RWPE1 (cell line): ENCODE results near the gene TBL1X.

Experiments
- CTCF ChIA-PET: fragments of 350-600 bp; sonication (Branson Sonifier 250); formaldehyde crosslinking; extraction: SDS; loops from one replicate; lab custom pipeline; 2021; lab: Yijun Ruan, JAX
- POLR2A ChIA-PET: fragments of 400-600 bp; formaldehyde crosslinking; extraction: SDS; loops from one replicate; lab custom pipeline; 2020; ENCODE audit warnings: antibody characterized with exemption; ENCODE audit not compliant: low non-redundant PET; lab: Yijun Ruan, JAX
- DNase-seq: peaks from one replicate; pipeline ENCODE4 v3.0.0; 2012; ENCODE audit warnings: low spot score
- H3K27ac ChIP-seq: fragments of 450-650 bp; 2 replicates; pipeline ENCODE4 v1.5.1; 2017
- CTCF ChIP-seq: fragments of 450-650 bp; conservative IDR thresholded peaks from 2 replicates; pipeline ENCODE4 v1.5.1; 2017; ENCODE audit warnings: low read depth, mild to moderate bottlenecking

The TBL1X gene

DNA sequence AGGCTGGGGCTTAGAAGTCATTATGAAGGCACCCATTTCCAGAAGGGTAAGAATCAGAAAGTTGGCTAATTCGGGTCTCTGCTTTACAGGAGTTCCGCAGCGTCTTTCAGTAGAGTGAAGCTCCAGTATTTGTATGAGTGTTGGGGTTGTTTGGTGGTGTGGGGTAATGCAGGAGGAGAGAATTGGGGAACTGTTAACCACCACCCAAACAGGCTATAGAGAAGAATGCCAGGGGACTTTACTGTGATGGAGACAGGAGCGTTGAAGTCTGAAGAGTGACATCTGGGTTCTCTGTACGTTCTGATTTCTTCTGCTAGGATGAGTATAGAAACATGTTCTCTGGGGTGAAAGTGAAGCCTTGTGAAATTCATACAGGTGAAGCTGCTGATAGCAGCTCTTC is 96.3 kb downstream of the TBL1X start:
- POLR2A ChIA-PET = no interaction called here
- CTCF ChIA-PET = no interaction called here
- DNase-seq = no peak
- H3K27ac ChIP-seq = no peak overlapping the region
- TF ChIP-seq CTCF = no peak

- POLR2A ChIA-PET = no interaction called here
- CTCF ChIA-PET = interaction anchor here (0.7 kb wide), 1 partner anchor 125 kb away, joined by 4 read pairs; no protein-coding TSS in a partner anchor
- DNase-seq = peak; percentile 29
- no peak for TF ChIP-seq CTCF
- no peak overlapping the region for H3K27ac ChIP-seq
Observed at GRCh38 chrX:9562851-9563250, 98.0 kb downstream of the TBL1X start.

- peak overlapping the region; percentile 42; the same call in 1 of the 2 replicates for H3K27ac ChIP-seq
- ChIA-PET POLR2A (no interaction called here), CTCF (no interaction called here)
- peak; percentile 39 for DNase-seq
- TF ChIP-seq CTCF = no peak
Observed at GRCh38 chrX:9566150-9566621, 101.3 kb downstream of the TBL1X start.

- ChIA-PET POLR2A (no interaction called here), CTCF (no interaction called here)
- peak overlapping the region; percentile 50 for H3K27ac ChIP-seq
- no peak for TF ChIP-seq CTCF
- DNase-seq = no peak
Observed at GRCh38 chrX:9569876-9570301, 105.0 kb downstream of the TBL1X start.

GRCh38 chrX:9573282-9574106 is 108.6 kb downstream of the TBL1X start:
- DNase-seq = no peak
- TF ChIP-seq CTCF = no peak
- CTCF ChIA-PET = no interaction called here
- no peak overlapping the region for H3K27ac ChIP-seq
- POLR2A ChIA-PET = no interaction called here

DNA sequence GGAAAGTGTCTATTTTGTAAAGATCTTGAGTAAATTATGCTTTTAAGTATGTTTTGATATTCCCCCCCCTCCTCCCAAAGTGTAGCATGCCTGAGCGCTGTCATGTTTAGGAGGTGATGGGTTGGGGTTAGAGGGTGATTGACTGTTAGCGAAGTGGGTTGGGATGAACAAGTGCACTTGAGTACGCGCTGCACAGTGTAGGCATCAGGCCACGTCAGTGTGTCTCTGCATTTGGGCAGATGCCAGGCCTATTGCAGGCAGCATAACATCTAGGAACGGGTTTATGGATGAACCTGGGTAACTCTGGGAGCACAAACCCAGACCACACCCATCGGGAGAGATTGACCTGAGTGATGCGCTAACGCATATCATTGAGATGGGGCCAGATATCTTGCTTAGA is 111.2 kb downstream of the TBL1X start:
- TF ChIP-seq CTCF = no peak
- CTCF ChIA-PET = interaction anchor here (0.6 kb wide), 1 partner anchor 62 kb away, joined by 3 read pairs; no protein-coding TSS in a partner anchor

More for the DNA sequence above, 111.2 kb downstream of the TBL1X start:
- POLR2A ChIA-PET = no interaction called here
- DNase-seq = no peak
- no peak overlapping the region for H3K27ac ChIP-seq
